ENCODE data around the gene D2HGDH. TPM values are rescaled to one million over a fixed set of nuclear protein-coding genes. Genes with fewer than 3 reads are reported as not detected.
"Not testable (repeated sequence)": the region's sequence is repeated elsewhere in the genome, so short reads cannot be mapped to it uniquely, and the experiment has no call there.

D2HGDH gene
- total RNA-seq, 1 experiment from 2014 or later, result 30.7 TPM

DNA sequence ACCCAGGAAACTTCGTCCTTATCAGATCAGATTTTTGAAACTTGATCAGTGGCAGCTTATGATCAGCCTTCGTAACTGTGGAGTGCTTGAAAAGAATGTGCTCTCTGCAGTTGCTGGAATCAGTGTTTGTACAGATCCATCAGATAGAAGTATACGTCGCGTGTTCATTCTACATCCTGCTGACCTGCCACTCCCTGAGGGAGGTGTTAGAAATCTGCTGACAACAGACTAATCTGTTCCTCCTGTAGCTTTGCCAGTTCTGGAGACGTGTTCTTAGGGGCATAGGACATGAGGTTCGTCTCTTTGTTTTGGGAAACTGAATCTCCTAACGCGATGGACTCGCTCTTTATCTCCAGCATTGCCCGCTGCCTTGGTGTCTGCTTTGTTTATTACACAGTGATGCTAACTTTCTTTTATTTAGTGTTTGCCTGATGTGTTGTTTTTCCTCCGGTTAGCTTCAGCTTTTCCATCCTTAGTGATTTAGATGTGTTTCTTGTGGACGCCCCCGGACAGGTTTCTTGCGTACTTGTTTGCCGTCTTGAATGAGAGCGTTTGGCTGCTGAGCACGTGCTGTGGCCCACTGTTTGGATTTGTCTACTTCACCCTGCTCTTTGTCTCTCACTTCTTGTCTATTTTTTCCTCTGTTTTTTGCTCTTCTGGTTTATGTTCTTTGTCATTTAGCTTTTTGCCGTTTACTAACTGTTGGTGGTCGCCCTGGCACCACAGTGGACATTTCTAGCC, 24.8 kb downstream of the D2HGDH start:
- ChIA-PET POLR2A (ENCODE audit: low non-redundant PET) (no interaction called here), CTCF (no interaction called here)
- H3K27ac ChIP-seq (ENCODE audit: low read depth, low read length, poor library complexity, severe bottlenecking), result peak overlapping the region; percentile 29
- intact Hi-C loops (cut with micrococcal nuclease; ENCODE audit: unreplicated experiment), result no loop called here
- H3K36me3 ChIP-seq (ENCODE audit: insufficient read depth, low read length, poor library complexity, severe bottlenecking), result peaks cover 33% of the 10 kb centered on the region
- DNase-seq (ENCODE audit: low spot score), result no peak
- H3K27me3 ChIP-seq (replicated peaks; ENCODE audit: insufficient read depth, low read depth, low read length, poor library complexity), result no peaks in the 10 kb centered on the region
- no TSS peak for BruUV-seq (replicated peaks)
- no peak overlapping the region for H3K4me3 ChIP-seq (ENCODE audit: low read depth, low read length, poor library complexity, severe bottlenecking)
- H3K9me3 ChIP-seq (ENCODE audit: low read depth, low read length, poor library complexity, severe bottlenecking), result no peaks in the 10 kb centered on the region
- no peaks in the 10 kb centered on the region for H3K4me1 ChIP-seq (ENCODE audit: insufficient read depth, low read length, poor library complexity, severe bottlenecking)
- TF ChIP-seq, protein P1, sequence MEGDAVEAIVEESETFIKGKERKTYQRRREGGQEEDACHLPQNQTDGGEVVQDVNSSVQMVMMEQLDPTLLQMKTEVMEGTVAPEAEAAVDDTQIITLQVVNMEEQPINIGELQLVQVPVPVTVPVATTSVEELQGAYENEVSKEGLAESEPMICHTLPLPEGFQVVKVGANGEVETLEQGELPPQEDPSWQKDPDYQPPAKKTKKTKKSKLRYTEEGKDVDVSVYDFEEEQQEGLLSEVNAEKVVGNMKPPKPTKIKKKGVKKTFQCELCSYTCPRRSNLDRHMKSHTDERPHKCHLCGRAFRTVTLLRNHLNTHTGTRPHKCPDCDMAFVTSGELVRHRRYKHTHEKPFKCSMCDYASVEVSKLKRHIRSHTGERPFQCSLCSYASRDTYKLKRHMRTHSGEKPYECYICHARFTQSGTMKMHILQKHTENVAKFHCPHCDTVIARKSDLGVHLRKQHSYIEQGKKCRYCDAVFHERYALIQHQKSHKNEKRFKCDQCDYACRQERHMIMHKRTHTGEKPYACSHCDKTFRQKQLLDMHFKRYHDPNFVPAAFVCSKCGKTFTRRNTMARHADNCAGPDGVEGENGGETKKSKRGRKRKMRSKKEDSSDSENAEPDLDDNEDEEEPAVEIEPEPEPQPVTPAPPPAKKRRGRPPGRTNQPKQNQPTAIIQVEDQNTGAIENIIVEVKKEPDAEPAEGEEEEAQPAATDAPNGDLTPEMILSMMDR (conservative IDR thresholded peaks at IDR 0.05; ENCODE audit: low read depth, low read length), result no peak
- TF ChIP-seq EZH2 (IDR thresholded peaks at IDR 0.05; ENCODE audit: borderline replicate concordance, low read depth, low read length, poor library complexity, severe bottlenecking), result no peak

DNA sequence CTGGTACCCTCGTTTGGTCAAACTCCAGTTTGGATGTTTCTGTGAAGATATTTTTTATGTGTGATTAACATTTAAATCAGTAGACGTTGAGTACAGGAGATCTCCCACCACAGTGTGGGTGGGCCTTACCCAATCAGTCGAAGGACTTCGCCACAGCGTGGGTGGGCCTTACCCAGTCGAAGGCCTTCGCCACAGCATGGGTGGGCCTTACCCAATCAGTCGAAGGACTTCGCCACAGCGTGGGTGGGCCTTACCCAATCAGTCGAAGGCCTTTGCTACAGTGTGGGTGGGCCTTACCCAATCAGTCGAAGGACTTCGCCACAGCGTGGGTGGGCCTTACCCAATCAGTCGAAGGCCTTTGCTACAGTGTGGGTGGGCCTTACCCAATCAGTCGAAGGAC, 25.5 kb downstream of the D2HGDH start:
- H3K4me1 ChIP-seq (ENCODE audit: insufficient read depth, low read length, poor library complexity, severe bottlenecking); H3K9me3 ChIP-seq (ENCODE audit: low read depth, low read length, poor library complexity, severe bottlenecking); BruUV-seq (replicated peaks); CTCF ChIA-PET; intact Hi-C loops (cut with micrococcal nuclease; ENCODE audit: unreplicated experiment); H3K27me3 ChIP-seq (replicated peaks; ENCODE audit: insufficient read depth, low read depth, low read length, poor library complexity); DNase-seq (ENCODE audit: low spot score); H3K27ac ChIP-seq (ENCODE audit: low read depth, low read length, poor library complexity, severe bottlenecking); H3K4me3 ChIP-seq (ENCODE audit: low read depth, low read length, poor library complexity, severe bottlenecking); POLR2A ChIA-PET (ENCODE audit: low non-redundant PET): not testable (repeated sequence)
- peaks cover 33% of the 10 kb centered on the region for H3K36me3 ChIP-seq (ENCODE audit: insufficient read depth, low read length, poor library complexity, severe bottlenecking)

DNA sequence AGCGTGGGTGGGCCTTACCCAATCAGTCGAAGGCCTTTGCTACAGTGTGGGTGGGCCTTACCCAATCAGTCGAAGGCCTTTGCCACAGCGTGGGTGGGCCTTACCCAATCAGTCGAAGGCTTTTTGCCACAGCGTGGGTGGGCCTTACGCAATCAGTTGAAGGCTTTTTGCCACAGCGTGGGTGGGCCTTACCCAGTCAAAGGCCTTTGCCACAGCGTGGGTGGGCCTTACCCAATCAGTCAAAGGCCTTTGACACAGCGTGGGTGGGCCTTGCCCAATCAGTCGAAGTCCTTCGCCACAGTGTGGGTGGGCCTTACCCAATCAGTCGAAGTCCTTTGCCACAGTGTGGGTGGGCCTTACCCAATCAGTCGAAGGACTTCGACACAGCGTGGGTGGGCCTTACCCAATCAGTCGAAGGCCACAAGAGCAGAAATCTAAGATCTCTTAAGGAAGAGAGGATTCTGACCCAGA, 25.9 kb downstream of the D2HGDH start:
- no peak for TF ChIP-seq EZH2 (IDR thresholded peaks at IDR 0.05; ENCODE audit: borderline replicate concordance, low read depth, low read length, poor library complexity, severe bottlenecking)
- TF ChIP-seq, protein P1 (conservative IDR thresholded peaks at IDR 0.05; ENCODE audit: low read depth, low read length), result no peak
- ChIA-PET POLR2A (ENCODE audit: low non-redundant PET) (no interaction called here), CTCF (no interaction called here)
- no TSS peak for BruUV-seq (replicated peaks)
- H3K36me3 ChIP-seq (ENCODE audit: insufficient read depth, low read length, poor library complexity, severe bottlenecking), result peaks cover 31% of the 10 kb centered on the region
- no peak overlapping the region for H3K27ac ChIP-seq (ENCODE audit: low read depth, low read length, poor library complexity, severe bottlenecking)
- peak; percentile 26 for DNase-seq (ENCODE audit: low spot score)
- intact Hi-C loops (cut with micrococcal nuclease; ENCODE audit: unreplicated experiment), result no loop called here
- no peaks in the 10 kb centered on the region for H3K27me3 ChIP-seq (replicated peaks; ENCODE audit: insufficient read depth, low read depth, low read length, poor library complexity)
- H3K4me3 ChIP-seq (ENCODE audit: low read depth, low read length, poor library complexity, severe bottlenecking), result no peak overlapping the region
- no peaks in the 10 kb centered on the region for H3K9me3 ChIP-seq (ENCODE audit: low read depth, low read length, poor library complexity, severe bottlenecking)
- no peaks in the 10 kb centered on the region for H3K4me1 ChIP-seq (ENCODE audit: insufficient read depth, low read length, poor library complexity, severe bottlenecking)
